Central memory CD8-positive, alpha-beta T cell (primary cell): ENCODE measurements around the gene HBS1L.

Source experiments
- ATAC-seq: fragments of 150-1000 bp; cut with Tn5 transposase; replicated peaks from 2 replicates; pipeline ENCODE4 v1.10.0; 2022; ENCODE audit warnings: mild to moderate bottlenecking, moderate FRiP score, moderate number of reproducible peaks; ENCODE audit not compliant: poor library complexity, severe bottlenecking; ENCODE audit errors: extremely low read depth
- DNase-seq, 2 donors: peaks; one replicate each; pipeline ENCODE4 v3.0.0; 2021; ENCODE audit warnings: low spot score in 2 of 2
- H3K27ac Mint-ChIP-seq: one replicate; pipeline ENCODE4 v1.8.0; 2022; ENCODE audit warnings: low read depth, mild to moderate bottlenecking, moderate library complexity, mixed read lengths
- H3K27me3 Mint-ChIP-seq: one replicate; pipeline ENCODE4 v1.8.0; 2022; ENCODE audit warnings: mixed read lengths
- H3K36me3 Mint-ChIP-seq: one replicate; pipeline ENCODE4 v1.8.0; 2022; ENCODE audit warnings: mild to moderate bottlenecking, moderate library complexity, mixed read lengths; ENCODE audit not compliant: insufficient read depth
- H3K4me1 Mint-ChIP-seq: one replicate; pipeline ENCODE4 v1.8.0; 2022; ENCODE audit warnings: mixed read lengths
- H3K4me3 Mint-ChIP-seq: one replicate; pipeline ENCODE4 v1.8.0; 2022; ENCODE audit warnings: mild to moderate bottlenecking, moderate library complexity, mixed read lengths
- H3K9me3 Mint-ChIP-seq: one replicate; pipeline ENCODE4 v1.8.0; 2022; ENCODE audit warnings: mixed read lengths

Gene HBS1L

GRCh38 chr6:135054569-135055498 is at the start of gene HBS1L:
TSS of gene HBS1L (minus strand) at chr6:135054822. CDS start at chr6:135054691, 131 bp downstream.
- no peaks in the 10 kb centered on the region for H3K27me3 Mint-ChIP-seq
- H3K4me1 Mint-ChIP-seq, result peaks cover 33% of the 10 kb centered on the region
- ATAC-seq (peak; percentile 99), DNase-seq (peak; percentile 84 to 92)
- peak within 1 kb of the TSS; percentile 100 for H3K4me3 Mint-ChIP-seq
- peaks cover 13% of the 10 kb centered on the region for H3K36me3 Mint-ChIP-seq
- peak within 1 kb of the TSS; percentile 99 for H3K27ac Mint-ChIP-seq
- no peaks in the 10 kb centered on the region for H3K9me3 Mint-ChIP-seq

DNA sequence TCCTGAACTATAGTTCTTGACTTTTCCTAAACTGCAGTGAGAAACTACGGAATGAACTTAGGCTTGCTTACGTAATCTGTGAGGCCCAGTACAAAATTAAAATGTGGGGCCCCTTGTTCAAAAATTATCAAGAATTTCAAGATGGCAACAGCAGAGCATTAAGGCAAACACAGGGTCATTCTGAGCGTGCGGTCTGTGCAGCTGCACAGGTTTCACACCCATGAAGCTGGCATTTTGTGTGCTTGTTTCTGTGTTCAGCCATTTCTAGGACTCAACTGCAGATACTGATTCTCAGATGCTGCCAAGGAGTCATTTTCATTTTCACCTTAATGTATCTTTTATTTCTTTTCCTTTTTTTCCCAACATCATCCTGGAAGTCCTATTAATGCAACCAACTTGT is 49.6 kb upstream of the HBS1L start:
- DNase-seq (no peak), ATAC-seq (no peak)
- Mint-ChIP-seq H3K4me3 (peak overlapping the region; percentile 20), H3K27me3 (no peaks in the 10 kb centered on the region), H3K4me1 (peaks cover 30% of the 10 kb centered on the region), H3K9me3 (no peaks in the 10 kb centered on the region), H3K36me3 (peaks cover 4% of the 10 kb centered on the region), H3K27ac (peak overlapping the region; percentile 4)

GRCh38 chr6:135102191-135102590 is 47.6 kb upstream of the HBS1L start:
- Mint-ChIP-seq H3K4me3 (no peak overlapping the region), H3K4me1 (peaks cover 30% of the 10 kb centered on the region)

GRCh38 chr6:135097172-135097571 is 42.5 kb upstream of the HBS1L start:
- no peaks in the 10 kb centered on the region for H3K27me3 Mint-ChIP-seq
- H3K36me3 Mint-ChIP-seq, result no peaks in the 10 kb centered on the region
- H3K27ac Mint-ChIP-seq, result no peak overlapping the region
- ATAC-seq (no peak), DNase-seq (no peak)
- peaks cover 8% of the 10 kb centered on the region for H3K4me1 Mint-ChIP-seq
- no peaks in the 10 kb centered on the region for H3K9me3 Mint-ChIP-seq
- H3K4me3 Mint-ChIP-seq, result no peak overlapping the region

More at GRCh38 chr6:135102191-135102590, 47.6 kb upstream of the HBS1L start:
- Mint-ChIP-seq H3K36me3 (peaks cover 4% of the 10 kb centered on the region), H3K27ac (no peak overlapping the region), H3K9me3 (no peaks in the 10 kb centered on the region), H3K27me3 (no peaks in the 10 kb centered on the region)
- DNase-seq, result no peak
- ATAC-seq, result no peak

DNA sequence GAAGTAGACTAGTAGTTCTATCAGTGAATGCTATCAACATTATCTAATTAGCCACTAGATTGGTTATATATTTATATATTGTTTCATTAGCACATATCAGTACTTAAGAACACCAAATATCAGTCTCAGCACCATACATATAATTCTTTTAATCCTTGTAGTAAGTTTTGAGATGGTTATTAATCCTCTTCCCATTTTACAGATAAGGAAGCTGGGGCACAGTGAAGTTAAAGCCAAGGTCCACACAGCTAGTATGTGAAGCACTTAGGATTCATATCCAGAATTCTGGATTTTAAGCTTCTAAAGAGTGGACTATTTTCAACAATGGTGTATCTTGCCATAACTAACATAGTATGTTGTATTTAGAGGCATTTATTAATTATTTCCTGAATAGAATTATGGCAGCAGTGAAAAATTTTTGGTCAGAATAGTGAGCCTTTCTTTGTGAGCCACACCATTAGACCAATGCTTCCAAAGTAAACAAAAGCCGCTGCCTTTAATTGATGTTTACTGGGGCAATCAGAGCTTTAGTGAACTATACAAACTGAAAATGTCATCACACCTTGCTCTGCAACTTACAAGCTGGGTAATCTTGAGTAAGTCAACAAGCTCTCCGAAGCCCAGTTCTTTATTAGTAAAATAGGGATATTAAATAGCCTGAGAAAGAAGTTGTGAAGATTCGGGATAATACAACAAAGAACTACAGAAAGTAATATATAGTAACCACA is 41.9 kb upstream of the HBS1L start:
- DNase-seq (no peak), ATAC-seq (no peak)
- Mint-ChIP-seq H3K27ac (no peak overlapping the region), H3K4me1 (peaks cover 8% of the 10 kb centered on the region), H3K36me3 (no peaks in the 10 kb centered on the region), H3K9me3 (no peaks in the 10 kb centered on the region), H3K4me3 (no peak overlapping the region), H3K27me3 (no peaks in the 10 kb centered on the region)

DNA sequence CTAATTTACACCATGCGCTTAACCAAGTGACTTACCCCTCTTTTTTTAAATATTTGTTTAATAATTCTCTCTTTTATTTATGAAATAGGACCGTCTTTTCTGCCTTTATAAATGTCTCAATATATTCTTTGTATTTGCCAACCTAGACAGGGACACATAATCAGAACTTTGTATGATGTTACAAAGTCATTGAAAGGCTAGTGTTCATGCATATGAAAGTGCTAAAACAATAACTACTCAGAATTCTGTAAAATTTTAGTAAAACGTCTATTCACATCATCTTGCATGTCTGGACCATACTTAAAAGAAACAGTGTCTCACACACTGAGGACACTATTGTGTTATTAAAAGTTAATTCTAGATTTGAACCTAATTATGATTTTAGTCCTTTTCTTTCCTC is 41.1 kb upstream of the HBS1L start:
- Mint-ChIP-seq H3K4me1 (peaks cover 8% of the 10 kb centered on the region), H3K4me3 (no peak overlapping the region), H3K27me3 (no peaks in the 10 kb centered on the region), H3K27ac (no peak overlapping the region), H3K9me3 (no peaks in the 10 kb centered on the region), H3K36me3 (peaks cover 2% of the 10 kb centered on the region)
- DNase-seq (no peak), ATAC-seq (no peak)

GRCh38 chr6:135094403-135094821 is 39.8 kb upstream of the HBS1L start:
- Mint-ChIP-seq H3K9me3 (no peaks in the 10 kb centered on the region), H3K27me3 (no peaks in the 10 kb centered on the region), H3K27ac (peak overlapping the region; percentile 89), H3K36me3 (peaks cover 2% of the 10 kb centered on the region), H3K4me1 (peaks cover 8% of the 10 kb centered on the region), H3K4me3 (no peak overlapping the region)
- ATAC-seq, result peak; percentile 79
- no peak for DNase-seq

- Mint-ChIP-seq H3K4me1 (peaks cover 16% of the 10 kb centered on the region), H3K4me3 (no peak overlapping the region), H3K36me3 (peaks cover 2% of the 10 kb centered on the region), H3K27ac (no peak overlapping the region), H3K27me3 (no peaks in the 10 kb centered on the region), H3K9me3 (no peaks in the 10 kb centered on the region)
- DNase-seq (no peak), ATAC-seq (no peak)
Observed at GRCh38 chr6:135093578-135093977, 39.0 kb upstream of the HBS1L start.

DNA sequence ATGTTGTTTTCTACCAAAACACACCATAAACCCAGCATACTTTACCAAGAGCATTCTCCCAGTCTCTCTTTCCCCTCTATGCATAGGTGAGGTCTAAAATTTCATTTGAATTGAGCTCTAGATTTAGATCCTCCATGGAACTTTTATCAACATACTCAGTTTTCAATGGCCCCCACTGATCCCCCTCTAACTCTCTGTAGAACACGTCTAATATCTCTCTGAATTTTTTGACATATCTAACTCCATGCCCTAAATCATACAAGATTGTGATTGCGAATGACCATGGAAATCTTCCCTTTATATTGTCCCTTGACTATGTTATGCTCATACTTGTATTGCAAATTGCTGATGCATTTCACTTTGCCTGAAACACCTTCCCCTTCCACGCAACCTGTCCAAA is 38.1 kb upstream of the HBS1L start:
- H3K4me3 Mint-ChIP-seq, result no peak overlapping the region
- H3K27ac Mint-ChIP-seq, result no peak overlapping the region
- peaks cover 3% of the 10 kb centered on the region for H3K36me3 Mint-ChIP-seq
- no peak for DNase-seq
- H3K9me3 Mint-ChIP-seq, result no peaks in the 10 kb centered on the region
- ATAC-seq, result no peak
- no peaks in the 10 kb centered on the region for H3K27me3 Mint-ChIP-seq
- H3K4me1 Mint-ChIP-seq, result peaks cover 25% of the 10 kb centered on the region

GRCh38 chr6:135090819-135091218 is 36.2 kb upstream of the HBS1L start:
- no peaks in the 10 kb centered on the region for H3K9me3 Mint-ChIP-seq
- no peak for ATAC-seq
- H3K27me3 Mint-ChIP-seq, result no peaks in the 10 kb centered on the region
- peaks cover 44% of the 10 kb centered on the region for H3K4me1 Mint-ChIP-seq
- DNase-seq, result no peak
- H3K4me3 Mint-ChIP-seq, result no peak overlapping the region
- peaks cover 7% of the 10 kb centered on the region for H3K36me3 Mint-ChIP-seq
- H3K27ac Mint-ChIP-seq, result no peak overlapping the region

- H3K36me3 Mint-ChIP-seq, result peaks cover 7% of the 10 kb centered on the region
- ATAC-seq (no peak), DNase-seq (no peak)
- H3K9me3 Mint-ChIP-seq, result no peaks in the 10 kb centered on the region
- H3K4me1 Mint-ChIP-seq, result peaks cover 46% of the 10 kb centered on the region
- H3K4me3 Mint-ChIP-seq, result no peak overlapping the region
- H3K27me3 Mint-ChIP-seq, result no peaks in the 10 kb centered on the region
- H3K27ac Mint-ChIP-seq, result no peak overlapping the region
Observed at GRCh38 chr6:135089901-135090300, 35.3 kb upstream of the HBS1L start.

GRCh38 chr6:135088818-135089809 is 34.5 kb upstream of the HBS1L start:
- peaks cover 7% of the 10 kb centered on the region for H3K36me3 Mint-ChIP-seq
- no peaks in the 10 kb centered on the region for H3K27me3 Mint-ChIP-seq
- peak overlapping the region; percentile 33 for H3K27ac Mint-ChIP-seq
- peaks cover 41% of the 10 kb centered on the region for H3K4me1 Mint-ChIP-seq
- DNase-seq (no peak), ATAC-seq (peak; percentile 72)
- H3K4me3 Mint-ChIP-seq, result peak overlapping the region; percentile 57
- no peaks in the 10 kb centered on the region for H3K9me3 Mint-ChIP-seq
